HepG2 (cell line): Measurements from ENCODE around the gene SRD5A3. TPM values are rescaled to one million over a fixed set of nuclear protein-coding genes. Genes with fewer than 3 reads are reported as not detected.

Source experiments
- ATAC-seq: fragments of 200-7000 bp; cut with Tn5 transposase; 3 replicates; pipeline ENCODE4 v1.9.1; 2020; ENCODE audit warnings: mild to moderate bottlenecking, moderate library complexity
- BruUV-seq: library from RNA; stranded (reverse); fragments of 400-500 nt; replicated peaks from 2 replicates; lab custom pipeline; 2021; lab: Mats Ljungman, UMichigan
- CTCF ChIA-PET: fragments of 300-600 bp; formaldehyde crosslinking; extraction: SDS; loops from one replicate; lab custom pipeline; 2021; ENCODE audit warnings: low total read pairs, inconsistent platforms, low intra/inter-chr PET ratio; lab: Yijun Ruan, JAX
- POLR2A ChIA-PET: fragments of 350-600 bp; sonication (Branson Sonifier 250); formaldehyde crosslinking; loops from one replicate; lab custom pipeline; 2020; ENCODE audit warnings: antibody characterized with exemption, inconsistent platforms; lab: Yijun Ruan, JAX
- DNase-seq: peaks from one replicate; pipeline ENCODE4 v3.0.0-alpha.2; 2015; ENCODE audit warnings: low spot score
- FAIRE-seq: peaks from 3 replicates; lab custom pipeline; 2011; peaks lifted over from hg19 to GRCh38; lab: Jason Lieb, UNC
- H2AFZ ChIP-seq: one replicate; pipeline ENCODE4 v1.6.1; 2011; ENCODE audit warnings: low read length, inconsistent platforms
- H3K27ac ChIP-seq: fragments of 300-600 bp; 3 replicates; pipeline ENCODE4 v1.8.0; 2011; ENCODE audit warnings: mixed run types, mild to moderate bottlenecking, mixed read lengths, low read length, inconsistent platforms; ENCODE audit not compliant: insufficient read depth; ENCODE audit errors: extremely low read length
- H3K27me3 ChIP-seq, 2 experiments: fragments of 200-600 bp in 1 of 2; 2 replicates in 1 of 2; 3 replicates in 1 of 2; pipeline versions ENCODE4 v1.6.0 to v1.8.0; 2011; ENCODE audit warnings: low read length in 2 of 2, mild to moderate bottlenecking in 2 of 2, moderate library complexity in 2 of 2, inconsistent platforms in 1 of 2; ENCODE audit not compliant: insufficient read depth in 2 of 2, control insufficient read depth in 1 of 2
- H3K36me3 ChIP-seq, 2 experiments: fragments of 200-600 bp in 1 of 2; replicated peaks in 1 of 2; 2 replicates in 1 of 2; 3 replicates in 1 of 2; pipeline versions ENCODE4 v1.5.1 to v1.8.0; 2011; ENCODE audit warnings: low read length in 2 of 2, inconsistent platforms in 1 of 2; ENCODE audit not compliant: insufficient read depth in 2 of 2, control insufficient read depth in 1 of 2
- H3K4me1 ChIP-seq: 2 replicates; pipeline ENCODE4 v1.5.1; 2012; ENCODE audit warnings: low read length, inconsistent platforms; ENCODE audit not compliant: insufficient read depth
- H3K4me2 ChIP-seq: 2 replicates; pipeline ENCODE4 v1.6.0; 2011; ENCODE audit warnings: low read depth, low read length, inconsistent platforms
- H3K4me3 ChIP-seq, 3 experiments: fragments of 200-600 bp in 1 of 3; sonication (generic), shearing (Covaris generic) in 1 of 3; replicated peaks in 1 of 3; 2 replicates each; pipeline ENCODE4 v1.5.1; 2011 to 2016; ENCODE audit warnings: low read length in 3 of 3, inconsistent platforms in 2 of 3, low read depth in 2 of 3, mild to moderate bottlenecking in 2 of 3, control low read depth in 1 of 3, mixed read lengths in 1 of 3; ENCODE audit not compliant: insufficient read depth in 1 of 3
- H3K79me2 ChIP-seq: one replicate; pipeline ENCODE4 v1.6.1; 2011; ENCODE audit warnings: low read length, inconsistent platforms; ENCODE audit not compliant: insufficient read depth
- H3K9ac ChIP-seq: 2 replicates; pipeline ENCODE4 v1.6.0; 2011; ENCODE audit warnings: mild to moderate bottlenecking, low read depth, low read length, inconsistent platforms; ENCODE audit not compliant: insufficient read depth
- H3K9me3 ChIP-seq: 2 replicates; pipeline ENCODE4 v1.5.1; 2012; ENCODE audit warnings: mild to moderate bottlenecking, low read length
- H4K20me1 ChIP-seq: 2 replicates; pipeline ENCODE4 v1.6.0; 2011; ENCODE audit warnings: inconsistent platforms, mild to moderate bottlenecking, low read length, moderate library complexity; ENCODE audit not compliant: insufficient read depth
- CBX1 ChIP-seq: IDR thresholded peaks from one replicate; pipeline ENCODE4 v1.6.1; 2016; ENCODE audit warnings: antibody characterized with exemption, low read depth
- CTCF ChIP-seq: sonication (generic); formaldehyde crosslinking; IDR thresholded peaks from 2 replicates; pipeline ENCODE4 v1.5.0; 2020; ENCODE audit warnings: mild to moderate bottlenecking, missing genetic modification reagents, moderate library complexity
- FOXA3 ChIP-seq: IDR thresholded peaks from 2 replicates; pipeline ENCODE4 v1.6.1; 2016; ENCODE audit warnings: missing genetic modification reagents, missing compliant biosample characterization
- GATAD1 ChIP-seq: IDR thresholded peaks from 2 replicates; pipeline ENCODE4 v1.6.1; 2016; ENCODE audit warnings: missing genetic modification reagents, missing compliant biosample characterization
- GTF3A ChIP-seq: sonication (generic); formaldehyde crosslinking; conservative IDR thresholded peaks from 2 replicates; pipeline ENCODE4 v1.4.0; 2020; ENCODE audit warnings: mild to moderate bottlenecking, missing genetic modification reagents
- JARID2 ChIP-seq: sonication (generic); formaldehyde crosslinking; IDR thresholded peaks from 2 replicates; pipeline ENCODE4 v1.8.1; 2023; ENCODE audit warnings: missing genetic modification reagents, inconsistent platforms; ENCODE audit not compliant: insufficient replicate concordance
- MAFF ChIP-seq: IDR thresholded peaks from 2 replicates; pipeline ENCODE4 v1.6.1; 2011; ENCODE audit warnings: low read depth, low read length, improper control_type of control experiment
- MAFK ChIP-seq, 2 experiments: IDR thresholded peaks in 1 of 2; conservative IDR thresholded peaks in 1 of 2; 2 replicates each; pipeline ENCODE4 v1.6.1; 2011; ENCODE audit warnings: improper control_type of control experiment in 2 of 2, low read length in 2 of 2
- NFATC3 ChIP-seq: sonication (generic); formaldehyde crosslinking; IDR thresholded peaks from 2 replicates; pipeline ENCODE4 v1.5.1; 2020; ENCODE audit warnings: mild to moderate bottlenecking, missing genetic modification reagents
- PCBP1 ChIP-seq: fragments of 200-400 bp; formaldehyde crosslinking; IDR thresholded peaks from 2 replicates; pipeline ENCODE4 v1.6.1; 2017; ENCODE audit warnings: mild to moderate bottlenecking, low read depth, low read length, borderline replicate concordance
- PRMT3 ChIP-seq: sonication (generic); formaldehyde crosslinking; IDR thresholded peaks from 2 replicates; pipeline ENCODE4 v1.8.1; 2022; ENCODE audit warnings: low read depth, mild to moderate bottlenecking, moderate library complexity, missing genetic modification reagents, borderline replicate concordance
- STAG1 ChIP-seq: sonication (generic); formaldehyde crosslinking; IDR thresholded peaks from 2 replicates; pipeline ENCODE4 v1.4.0; 2020; ENCODE audit warnings: missing genetic modification reagents
- SUZ12 ChIP-seq: fragments of 150-350 bp; IDR thresholded peaks from 2 replicates; pipeline ENCODE4 v1.6.1; 2014; ENCODE audit warnings: low read depth, low read length
- ZNF605 ChIP-seq: sonication (generic); formaldehyde crosslinking; IDR thresholded peaks from 2 replicates; pipeline ENCODE4 v1.8.0; 2022; ENCODE audit warnings: mild to moderate bottlenecking, missing genetic modification reagents
- WGBS: methylation state at CpG from one replicate; pipeline ENCODE4 v1.1.6; 2017; ENCODE audit warnings: low lambda C conversion rate; 5-methylcytosine and 5-hydroxymethylcytosine counted together
- in situ Hi-C: cut with HindIII; loops from 2 replicates; pipeline ENCODE4 v1.10.0; 2017; ENCODE audit warnings: low pct_unique_long_range_greater_than_20kb; ENCODE audit not compliant: extremely low pct_ligation_motif_present
- intact Hi-C: fragments of 100-400 bp; cut with micrococcal nuclease; formaldehyde crosslinking; loops from one replicate; pipeline ENCODE4 v1.10.0; 2022; ENCODE audit not compliant: unreplicated experiment
- polyA plus RNA-seq, 8 experiments: library from polyadenylated mRNA; depleted of rRNA in 3 of 8; stranded (reverse) in 7 of 8; unstranded in 1 of 8; fragments of >200 nt; fragmentation: Illumina TruSeq in 4 of 8; extraction: Trizol in 4 of 8; gene quantifications; 2 replicates each; pipeline versions ENCODE4 v1.2.1 to v1.2.3, GENCODE V29; 2011 to 2016; ENCODE audit warnings: low read depth in 4 of 8, missing spikeins in 1 of 8, mixed read lengths in 1 of 8; ENCODE audit not compliant: insufficient read depth in 1 of 8
- total RNA-seq, 5 experiments: library from RNA; depleted of rRNA; stranded (reverse); fragments of >200 nt; fragmentation: Illumina TruSeq; extraction: Trizol; gene quantifications; 2 replicates each; pipeline ENCODE4 v1.2.3, GENCODE V29; 2016; ENCODE audit warnings: low read depth in 1 of 5

Gene SRD5A3
- total and polyA plus RNA-seq, 2 of the 13 experiments (the other 11 are each of a cell fraction or from before 2014, with no cell fraction given): 12.4 to 18.4 TPM

DNA sequence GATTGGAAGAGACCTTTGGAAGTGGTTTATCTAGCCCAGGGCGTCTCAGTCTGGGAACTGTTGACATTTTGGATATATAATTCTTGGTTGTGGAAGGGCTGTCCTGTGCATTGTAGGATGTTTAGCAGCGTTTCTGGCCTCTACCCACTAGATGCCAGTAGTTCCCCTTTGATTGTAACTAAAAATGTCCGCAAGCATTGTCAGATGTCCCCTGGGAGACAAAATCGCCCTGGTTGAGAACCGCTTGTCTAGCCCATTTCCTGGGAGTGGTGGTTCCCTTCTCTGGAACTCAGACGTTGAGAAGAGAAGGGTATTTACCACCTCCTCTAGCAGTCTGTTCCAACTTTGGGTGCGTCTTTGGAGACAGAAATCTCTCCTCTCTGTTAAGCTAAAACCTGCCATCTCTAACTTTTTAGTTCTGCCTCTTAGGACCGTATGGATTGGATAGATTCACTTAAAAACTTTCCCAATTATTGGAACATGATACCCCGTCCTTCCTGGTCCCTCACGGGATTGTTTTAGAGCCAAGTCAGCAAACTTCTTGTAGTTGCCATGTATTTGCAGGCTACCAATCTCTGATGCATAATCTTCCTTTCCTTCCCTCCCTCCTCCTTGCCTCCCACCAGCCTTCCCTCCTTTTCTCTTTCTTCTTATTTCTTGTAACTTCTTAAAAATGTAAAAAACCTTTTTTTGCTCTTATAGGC, 63.6 kb downstream of the SRD5A3 start:
- peaks cover 54% of the 10 kb centered on the region for H3K79me2 ChIP-seq
- CTCF ChIA-PET: no interaction called here
- in situ Hi-C loops: no loop called here
- no TSS peak for BruUV-seq
- no peak overlapping the region for H3K4me2 ChIP-seq
- TF ChIP-seq PRMT3 (no peak), MAFF (peak; percentile 54; the same call in 1 of the 2 replicates), SUZ12 (no peak), STAG1 (CRISPR knock-in tag) (peak; percentile 25; the same call in 1 of the 2 replicates), CTCF (CRISPR knock-in tag) (peak; percentile 46), NFATC3 (CRISPR knock-in tag) (no peak), GTF3A (no peak), FOXA3 (CRISPR knock-in tag) (no peak), GATAD1 (no peak), PCBP1 (no peak), MAFK (conservative IDR thresholded peaks at IDR 0.05 in 1 of 2, IDR thresholded peaks at IDR 0.05 in 1 of 2; ENCODE audit: low read length in 2 of 2) (peak; percentile 53 to 62; a peak in 3 of 4 replicates), CBX1 (no peak), ZNF605 (no peak), JARID2 (no peak)
- TF ChIP-seq, all 625 proteins: peak for 4
- intact Hi-C loops: no loop called here
- H3K27me3 ChIP-seq: no peaks in the 10 kb centered on the region
- no peak overlapping the region for H3K27ac ChIP-seq
- FAIRE-seq (no peak), DNase-seq (no peak), ATAC-seq (peak; percentile 37; the same call in 2 of the 3 replicates)
- no peak overlapping the region for H3K9ac ChIP-seq
- no peak overlapping the region for H3K4me3 ChIP-seq
- H4K20me1 ChIP-seq: peaks cover 9% of the 10 kb centered on the region
- POLR2A ChIA-PET: interaction anchor here (0.6 kb wide), 1 partner anchor 67 kb away, joined by 3 read pairs; no protein-coding TSS in a partner anchor
- peaks cover 3 to 25% of the 10 kb centered on the region in 2 experiments; a peak in 4 of 5 replicates for H3K36me3 ChIP-seq
- WGBS: 93% methylated on average over 8 of the region's 10 CpGs
- peaks cover 10% of the 10 kb centered on the region for H3K4me1 ChIP-seq
- no peak overlapping the region for H2AFZ ChIP-seq
- H3K9me3 ChIP-seq: no peaks in the 10 kb centered on the region
